ENCODE results near the gene COL15A1.
"Not testable (repeated sequence)": the region's sequence is repeated elsewhere in the genome, so short reads cannot be mapped to it uniquely, and the experiment has no call there.

COL15A1 gene

DNA sequence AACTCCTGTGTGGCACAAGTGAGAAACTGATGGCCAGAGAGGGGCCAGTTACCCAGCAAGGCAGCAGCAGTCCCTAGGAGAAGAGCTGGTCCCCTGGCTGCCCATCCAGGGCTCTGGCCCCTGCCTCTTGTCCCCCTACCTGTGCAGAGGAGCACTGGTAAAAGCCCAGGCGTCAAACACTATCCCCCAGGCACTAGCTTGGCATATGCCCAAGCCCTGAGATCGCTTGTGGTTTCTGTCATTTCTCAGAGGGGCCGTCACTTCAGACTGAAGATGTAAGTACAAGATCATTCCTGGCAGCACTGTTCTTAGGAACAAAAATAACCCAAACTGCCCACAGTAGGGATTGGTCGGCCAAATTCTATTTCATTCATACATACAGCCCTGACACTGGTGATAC, 53.9 kb downstream of the COL15A1 start:
- DNase-seq: no peak

DNA sequence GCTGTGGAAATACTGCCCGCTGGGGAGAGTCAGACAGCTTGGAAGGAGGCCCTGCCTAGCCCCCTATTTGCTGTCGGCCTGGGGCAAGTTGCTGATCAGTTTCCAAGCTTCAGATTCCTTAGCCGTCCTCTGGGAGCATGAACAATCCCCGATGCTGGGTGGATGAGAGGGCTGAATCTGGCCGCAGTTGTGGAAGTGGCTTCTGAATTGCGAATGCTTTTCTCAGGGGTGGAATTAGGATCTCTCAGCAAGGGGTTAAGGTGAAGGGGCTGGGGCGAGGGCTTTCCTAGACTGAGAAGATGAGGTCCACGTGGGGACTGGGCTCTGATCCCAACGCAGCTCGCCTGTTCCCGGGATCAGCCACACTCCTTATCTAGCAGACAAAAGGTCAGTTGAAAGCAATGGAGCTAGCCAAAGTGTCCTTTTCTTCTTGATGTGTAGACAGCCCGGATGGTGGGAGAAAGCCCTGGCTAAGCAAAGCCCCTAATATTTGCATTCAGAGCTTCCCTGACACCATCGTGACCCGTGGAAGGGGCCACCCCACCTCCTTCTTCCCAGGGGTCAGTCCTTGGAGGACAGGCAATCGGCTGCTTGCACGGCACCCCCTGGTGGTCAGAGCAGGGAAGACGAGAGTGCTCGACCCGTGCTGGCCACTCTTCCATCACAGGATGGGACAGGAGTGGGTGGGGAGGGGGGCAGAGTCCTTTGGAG, 54.9 kb downstream of the COL15A1 start:
- DNase-seq: peak; percentile 35

DNA sequence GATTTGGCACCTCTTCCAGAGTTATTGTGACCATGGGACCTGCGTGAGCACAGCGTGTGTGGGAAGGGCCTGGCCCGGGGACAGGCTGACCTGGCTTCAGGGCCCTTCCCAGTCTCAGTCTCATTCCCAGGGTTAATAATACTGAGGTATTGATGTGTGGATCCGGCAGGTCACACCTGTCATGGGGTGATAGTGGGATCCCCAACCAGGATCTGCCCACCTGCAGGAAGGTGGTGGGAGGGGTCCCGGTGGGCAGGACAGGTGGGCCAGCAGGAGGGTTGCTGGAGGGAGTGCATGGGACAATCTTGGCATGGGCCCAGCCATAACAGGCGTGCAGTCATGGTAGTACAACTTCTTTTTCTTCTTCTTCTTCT, 55.4 kb downstream of the COL15A1 start:
- DNase-seq: no peak

DNA sequence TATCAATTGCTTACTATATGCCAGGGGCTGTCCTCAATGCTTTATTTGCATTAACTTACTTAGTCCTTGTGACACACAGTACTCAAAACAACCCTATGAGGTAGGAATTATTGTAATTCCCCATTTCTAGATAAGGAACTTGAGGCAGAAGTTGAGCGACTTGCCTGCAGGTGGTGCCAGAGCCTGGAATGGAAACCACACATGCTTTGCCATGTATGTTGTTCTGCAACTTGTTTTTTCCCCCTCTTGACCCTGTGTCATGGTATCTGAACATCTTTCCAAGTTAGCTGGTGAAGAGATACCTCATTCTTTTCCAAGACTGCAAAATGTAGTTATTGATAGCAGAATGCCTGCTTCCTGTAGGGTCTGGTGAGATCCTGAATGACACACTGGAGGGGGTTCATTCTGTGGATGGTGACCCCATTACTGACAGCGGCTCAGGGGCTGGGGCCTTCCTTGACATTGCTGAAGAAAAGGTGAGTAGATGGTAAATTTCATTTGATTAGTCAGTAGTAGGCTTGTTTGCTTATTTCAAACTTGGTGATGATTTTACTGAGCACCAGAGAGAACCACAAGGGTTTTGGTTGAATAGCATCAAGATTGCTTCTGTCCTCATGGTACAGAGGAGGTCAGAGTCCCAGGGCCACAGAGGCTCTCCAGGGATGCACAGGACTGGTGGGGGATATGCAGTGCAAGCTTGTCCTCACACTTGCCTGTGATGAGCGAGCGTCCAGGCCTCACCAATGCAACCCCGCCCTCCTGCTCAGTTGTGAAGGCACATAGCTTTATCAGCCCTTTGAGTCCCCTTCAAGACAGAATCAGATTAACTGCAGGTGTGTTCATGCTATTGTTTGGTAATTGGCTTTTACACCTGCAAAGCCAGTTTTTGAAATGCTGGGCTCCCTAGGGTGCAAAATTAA, 57.0 kb downstream of the COL15A1 start:
- DNase-seq: peak; percentile 85

DNA sequence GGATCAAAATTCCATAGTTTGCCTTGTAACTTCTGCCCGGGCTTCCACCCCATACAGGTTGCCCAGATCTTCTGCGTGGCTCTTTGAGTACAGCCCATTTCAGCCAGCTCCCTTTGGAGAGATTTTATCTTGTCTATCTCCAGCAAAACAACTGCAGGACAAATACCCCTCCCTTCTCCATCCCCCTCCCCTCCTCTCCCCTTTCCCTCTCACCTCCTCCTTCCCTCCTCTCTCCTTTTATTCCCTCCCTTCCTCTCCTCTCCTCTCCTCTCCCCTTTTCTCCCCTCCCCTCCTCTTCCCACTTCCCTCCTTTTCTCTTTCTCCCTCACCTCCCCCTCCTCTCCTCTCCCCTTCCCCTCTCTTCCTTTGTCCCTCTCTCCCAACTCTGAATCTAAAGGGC, 58.2 kb downstream of the COL15A1 start:
- DNase-seq: no peak

DNA sequence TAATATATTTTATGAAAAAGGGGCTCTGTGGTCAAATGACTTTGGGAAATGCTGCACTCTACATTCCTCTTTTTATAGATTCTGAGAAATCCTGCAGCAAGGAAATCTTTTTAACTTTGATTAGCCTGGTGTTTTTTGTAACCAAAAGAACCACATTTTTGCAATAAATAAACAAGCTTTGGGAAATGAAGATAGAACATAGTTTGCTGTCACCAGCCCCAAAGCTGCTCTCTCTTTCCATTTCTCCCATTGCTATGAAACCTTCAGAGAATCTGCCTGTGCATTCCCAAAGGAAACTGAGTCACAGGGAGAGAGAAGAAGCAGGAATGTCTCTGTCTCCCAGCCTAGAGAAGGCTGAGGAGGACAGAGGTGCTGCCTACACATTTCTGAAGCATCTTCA, 59.0 kb downstream of the COL15A1 start:
- DNase-seq: no peak

DNA sequence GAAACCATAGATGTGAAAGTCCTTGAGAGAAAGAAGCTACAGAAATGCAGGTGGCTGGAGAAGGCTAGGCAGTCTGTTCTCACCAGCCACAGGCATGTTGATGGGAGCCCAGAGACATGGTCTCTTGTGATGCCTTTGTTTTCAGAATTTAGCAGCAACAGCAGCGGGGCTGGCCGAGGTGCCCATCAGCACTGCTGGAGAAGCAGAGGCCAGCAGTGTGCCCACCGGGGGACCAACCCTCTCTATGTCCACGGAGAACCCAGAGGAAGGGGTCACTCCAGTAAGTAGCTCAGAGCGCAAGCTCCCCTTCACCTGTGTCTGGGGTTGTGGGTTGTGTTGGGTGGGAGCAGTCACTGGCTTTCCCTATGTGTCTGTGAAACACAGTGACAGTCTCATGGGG, 59.6 kb downstream of the COL15A1 start:
- DNase-seq: no peak

DNA sequence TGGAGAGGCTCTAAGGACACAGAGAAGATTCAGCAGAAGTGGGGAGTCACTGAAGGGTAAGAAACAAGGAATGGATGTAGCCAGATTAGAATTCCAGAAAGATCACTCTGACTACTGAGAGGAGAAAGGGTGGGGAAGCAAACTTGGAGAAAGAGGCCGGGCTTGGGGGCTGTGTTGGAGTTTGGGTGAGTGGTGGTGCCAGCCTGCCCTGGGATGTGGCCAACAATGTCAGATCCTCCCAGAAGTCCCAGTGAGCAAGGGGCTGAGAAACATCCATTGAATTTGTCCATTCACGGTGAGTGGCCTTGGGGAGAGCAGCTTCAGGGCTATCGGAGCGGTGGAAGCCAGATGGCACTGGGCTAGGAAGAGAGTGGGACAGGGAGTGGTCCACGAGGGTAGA, 60.4 kb downstream of the COL15A1 start:
- no peak for DNase-seq

DNA sequence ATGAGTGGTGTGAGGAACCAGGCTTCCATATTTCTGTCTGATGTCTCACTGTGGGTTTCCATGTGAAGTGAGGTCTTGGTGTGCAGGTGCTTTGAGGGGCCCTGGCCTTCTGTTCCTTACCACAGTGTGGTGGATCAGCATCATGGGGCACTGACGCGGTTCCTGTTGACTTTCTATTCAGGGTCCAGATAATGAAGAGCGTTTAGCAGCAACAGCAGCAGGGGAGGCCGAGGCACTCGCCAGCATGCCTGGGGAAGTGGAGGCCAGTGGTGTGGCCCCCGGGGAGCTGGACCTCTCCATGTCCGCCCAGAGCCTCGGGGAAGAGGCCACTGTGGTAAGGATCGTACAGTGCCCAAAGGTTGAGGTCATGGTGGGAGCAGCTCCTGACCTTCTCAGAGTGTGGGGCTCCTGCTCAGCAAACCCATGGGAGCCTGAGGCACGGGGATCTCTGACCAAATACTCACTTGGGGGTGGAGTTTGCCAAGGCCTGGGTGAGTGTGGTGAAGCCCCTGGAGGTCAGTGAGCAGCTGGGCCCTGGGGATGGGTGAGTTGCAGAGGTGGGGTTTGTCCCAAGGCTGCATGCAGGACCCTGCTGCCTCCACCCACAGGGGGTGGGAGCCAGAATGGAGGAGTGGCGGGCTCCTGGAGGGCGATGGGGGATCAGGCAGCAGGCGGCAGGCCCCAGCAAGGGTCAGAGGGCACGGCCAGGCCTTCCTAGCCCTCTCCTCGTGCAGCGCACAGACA, 61.2 kb downstream of the COL15A1 start:
- no peak for DNase-seq

DNA sequence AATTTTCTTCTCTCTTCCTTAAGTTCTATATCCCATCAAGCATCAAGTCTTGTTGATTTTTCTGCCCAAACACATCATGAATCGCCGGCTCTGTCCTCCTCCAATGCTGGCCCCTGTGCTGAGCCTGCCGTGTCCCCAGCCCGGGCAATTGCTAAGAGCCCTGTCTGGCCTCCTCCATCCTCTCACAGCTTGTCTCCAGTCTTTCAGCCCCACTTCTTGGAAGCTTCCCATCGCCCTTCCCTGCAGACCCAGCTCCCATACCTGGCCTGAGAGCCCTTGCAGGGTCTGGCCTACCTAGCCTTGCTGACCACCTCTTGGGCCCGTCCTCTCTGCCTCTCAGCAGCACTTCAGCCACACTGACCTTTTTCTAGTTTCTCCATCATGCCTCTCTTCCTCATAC, 61.9 kb downstream of the COL15A1 start:
- DNase-seq: no peak

DNA sequence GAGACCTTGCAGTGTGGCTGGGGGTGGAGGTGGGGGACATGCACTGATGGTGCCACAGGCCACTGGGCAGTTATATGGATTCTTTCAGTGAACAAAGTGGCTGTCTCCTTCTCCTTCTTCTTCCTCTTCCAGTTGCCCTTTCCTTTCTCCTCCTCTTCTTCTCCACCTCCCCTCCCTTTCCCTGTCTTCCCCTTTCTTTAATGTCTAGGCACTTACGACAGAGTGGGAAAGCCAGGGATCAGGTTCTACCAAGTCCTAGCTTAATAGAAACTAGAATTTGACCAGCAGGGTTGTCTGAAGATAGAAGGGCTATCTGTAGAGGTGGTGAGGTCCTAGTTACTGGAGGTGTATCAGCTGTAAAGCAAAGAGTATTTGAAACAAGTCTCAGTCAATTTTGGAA, 62.8 kb downstream of the COL15A1 start:
- no peak for DNase-seq

DNA sequence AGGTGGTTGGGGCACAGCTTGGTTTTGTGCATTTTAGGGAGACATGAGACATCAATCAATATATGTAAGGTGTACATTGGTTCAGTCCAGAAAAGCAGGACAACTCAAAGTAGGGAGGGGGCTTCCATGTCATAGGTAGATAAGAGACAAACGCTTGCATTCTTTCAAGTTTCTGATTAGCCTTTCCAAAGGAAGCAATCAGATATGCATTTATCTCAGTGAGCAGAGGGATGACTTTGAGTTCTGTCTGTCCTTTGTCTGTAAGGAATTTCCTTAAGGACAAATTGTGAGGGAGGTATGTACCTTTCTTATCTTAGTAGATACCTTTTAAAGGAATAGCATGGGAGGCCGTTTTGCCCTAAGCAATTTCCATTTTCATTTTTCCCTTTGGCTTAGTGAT, 63.3 kb downstream of the COL15A1 start:
- DNase-seq: no peak

DNA sequence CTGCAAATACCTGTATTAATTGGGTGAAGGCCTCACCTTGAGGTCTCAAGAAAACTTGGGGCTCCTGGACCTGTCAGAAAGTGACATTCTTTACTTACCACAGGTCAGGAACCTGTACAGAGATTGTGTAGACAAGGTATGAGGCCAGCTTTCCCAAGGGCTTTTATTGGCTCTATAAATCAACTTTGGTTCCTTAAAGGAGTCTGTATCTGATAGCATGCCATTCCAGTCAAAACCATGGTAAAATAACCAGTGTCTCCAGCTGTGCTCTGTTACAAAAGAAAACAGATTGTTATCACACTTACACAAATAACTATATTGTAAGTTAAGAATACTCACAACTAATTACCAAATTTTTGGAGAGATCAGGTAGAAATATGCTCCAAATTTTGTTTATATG, 64.5 kb downstream of the COL15A1 start:
- no peak for DNase-seq

DNA sequence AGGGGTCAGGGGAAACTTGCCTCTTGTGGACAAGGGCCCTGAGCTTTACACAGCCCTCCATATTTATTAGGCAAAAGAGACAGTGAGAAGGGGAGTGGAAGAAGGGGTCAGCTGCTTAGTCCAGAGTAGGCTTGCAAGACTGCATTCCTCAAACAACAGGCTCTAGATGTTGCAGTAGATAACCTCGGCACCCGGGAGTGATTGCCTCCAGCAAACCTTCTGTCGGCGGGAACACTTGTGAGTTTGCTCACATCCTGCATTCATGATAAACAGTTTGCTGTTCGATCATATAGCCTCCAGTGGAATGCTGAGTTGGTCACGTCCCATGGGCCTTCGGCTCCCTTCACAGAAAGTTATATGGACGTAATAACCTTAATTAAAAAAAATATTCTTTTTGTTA, 66.7 kb downstream of the COL15A1 start:
- DNase-seq: not testable (repeated sequence)

DNA sequence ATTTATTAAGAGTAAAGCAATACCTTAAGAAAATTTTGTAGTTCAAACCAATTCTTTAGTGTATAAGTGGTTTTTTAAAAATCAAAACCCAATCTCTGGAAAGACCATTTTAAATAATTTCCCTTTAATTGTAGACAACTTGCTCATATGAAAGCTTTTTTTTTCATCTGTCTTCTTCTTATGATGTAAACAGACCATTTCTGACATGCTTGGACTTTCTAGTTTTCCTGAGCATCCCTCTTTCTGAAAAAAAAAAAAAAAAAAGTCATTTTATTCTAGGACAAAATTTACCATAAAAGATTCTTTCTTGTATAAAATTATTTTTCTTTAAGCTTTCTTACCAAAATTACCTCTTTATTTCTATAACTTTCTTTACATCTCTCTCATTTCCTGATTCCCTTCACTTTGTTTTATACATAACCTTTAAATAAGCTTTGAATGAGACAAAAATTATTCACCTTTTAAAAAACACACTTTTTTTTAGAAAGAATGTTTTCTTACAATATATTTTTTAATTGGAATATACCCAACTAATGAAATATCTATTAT, 67.5 kb downstream of the COL15A1 start:
- DNase-seq: peak; percentile 16

DNA sequence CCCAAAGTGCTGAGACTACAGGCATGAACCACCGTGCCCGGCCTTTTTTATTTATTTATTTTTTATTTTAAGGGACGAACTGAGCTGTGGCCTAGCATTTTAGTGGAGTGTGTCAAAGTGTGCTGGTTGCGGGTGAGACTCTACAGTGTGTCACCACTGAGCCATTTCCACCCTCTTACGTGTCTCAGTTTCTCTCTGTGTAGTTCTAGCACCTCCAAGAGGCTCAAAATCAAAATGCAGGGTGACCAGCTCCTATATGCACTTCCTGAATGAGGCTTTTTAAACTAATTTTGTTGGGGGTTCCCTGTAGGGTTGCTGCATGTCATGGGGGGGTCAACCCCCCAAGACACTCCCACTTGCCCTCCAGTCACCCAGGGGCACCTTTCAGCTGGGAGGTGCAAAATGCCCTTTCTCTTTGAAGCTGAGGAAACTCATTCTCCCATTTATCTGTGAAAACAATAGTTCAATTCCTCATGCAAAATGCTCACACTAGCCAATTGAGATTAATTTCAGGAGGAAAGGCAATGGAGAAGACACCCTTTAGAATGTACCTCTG, 69.3 kb downstream of the COL15A1 start:
- no peak for DNase-seq

DNA sequence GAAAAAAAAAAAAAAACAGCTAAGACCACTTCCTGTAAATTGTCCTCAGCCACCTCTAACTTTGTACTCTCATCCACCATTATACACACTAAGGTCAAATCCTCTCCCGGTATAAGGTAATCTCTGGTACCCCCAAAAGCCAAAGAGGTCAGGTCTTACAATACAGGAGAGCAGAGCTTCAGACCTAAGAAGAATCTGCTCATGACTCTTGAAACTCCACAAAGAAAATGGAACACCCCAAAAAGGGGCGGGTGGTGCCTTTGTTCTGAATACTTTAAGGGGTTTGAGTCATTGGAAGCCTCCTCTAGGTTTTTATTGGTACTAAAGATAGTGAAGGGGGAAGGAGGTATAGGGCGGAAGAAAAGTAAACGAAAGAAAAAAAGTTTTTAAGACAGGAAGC, 69.8 kb downstream of the COL15A1 start:
- no peak for DNase-seq

DNA sequence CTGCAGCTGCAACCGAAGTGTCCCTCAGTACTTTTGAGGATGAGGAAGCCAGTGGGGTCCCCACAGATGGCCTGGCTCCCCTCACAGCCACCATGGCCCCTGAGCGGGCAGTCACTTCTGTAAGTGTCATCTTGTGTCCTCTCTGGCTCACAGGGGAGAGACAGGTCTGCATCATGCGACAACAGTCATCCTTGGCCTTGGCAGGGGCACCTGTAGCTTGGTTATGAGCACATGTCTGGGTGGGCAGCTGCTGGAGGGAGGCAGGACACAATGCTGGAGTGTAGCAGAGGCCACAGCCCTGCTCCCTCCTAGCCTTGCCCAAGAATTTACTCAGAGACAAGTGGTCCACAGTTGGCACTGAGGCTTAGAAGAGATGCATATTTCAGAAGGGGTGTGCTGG, 71.7 kb downstream of the COL15A1 start:
- no peak for DNase-seq

DNA sequence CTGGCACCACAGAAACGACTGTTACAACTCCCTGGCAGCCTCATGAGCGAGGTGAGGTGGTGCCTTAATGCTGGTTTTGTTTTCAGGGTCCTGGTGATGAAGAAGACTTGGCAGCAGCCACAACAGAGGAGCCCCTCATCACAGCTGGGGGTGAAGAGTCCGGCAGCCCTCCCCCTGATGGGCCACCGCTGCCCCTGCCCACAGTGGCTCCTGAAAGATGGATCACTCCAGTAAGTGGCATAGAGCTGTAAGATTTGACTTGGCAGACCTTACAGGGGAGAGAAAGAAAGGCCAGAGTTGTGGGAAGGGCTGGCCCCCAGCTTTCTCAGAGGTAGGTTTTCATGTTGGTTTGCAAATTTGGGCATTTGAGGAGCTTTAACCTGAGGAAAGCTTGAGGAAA, 72.2 kb downstream of the COL15A1 start:
- no peak for DNase-seq

DNA sequence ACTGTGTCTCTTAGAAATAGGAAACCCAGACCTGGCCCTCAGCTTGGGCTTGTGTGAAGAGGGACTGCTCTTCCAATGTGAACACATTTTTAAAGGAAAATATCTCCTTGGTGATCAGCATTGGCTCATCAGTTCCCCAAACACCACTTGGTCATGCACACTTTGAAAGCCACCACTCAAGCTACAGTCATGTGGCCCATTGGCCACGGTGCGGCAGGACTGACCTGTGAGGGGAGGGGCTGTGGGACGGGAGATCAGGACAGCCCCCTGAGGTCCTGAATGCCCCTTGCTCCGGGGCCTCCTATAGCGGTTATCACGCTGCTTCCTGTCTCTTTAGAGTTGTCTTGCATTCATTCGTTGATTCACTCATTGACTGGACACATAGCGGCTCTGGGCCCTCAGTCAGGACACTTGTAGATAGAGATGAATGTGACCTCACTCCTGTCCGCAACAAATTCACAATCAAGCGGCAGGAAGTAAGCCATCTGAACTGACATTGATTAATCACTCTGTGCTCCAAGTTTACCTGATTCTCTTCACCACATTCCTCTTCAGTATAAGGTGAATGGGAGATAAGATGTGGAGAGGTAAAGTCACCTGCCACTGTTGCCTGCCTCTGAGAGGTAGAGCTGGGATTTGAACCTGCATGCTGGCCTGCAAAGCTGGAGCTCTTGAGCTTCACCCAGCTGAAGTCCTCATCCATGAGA, 73.1 kb downstream of the COL15A1 start:
- no peak for DNase-seq

DNA sequence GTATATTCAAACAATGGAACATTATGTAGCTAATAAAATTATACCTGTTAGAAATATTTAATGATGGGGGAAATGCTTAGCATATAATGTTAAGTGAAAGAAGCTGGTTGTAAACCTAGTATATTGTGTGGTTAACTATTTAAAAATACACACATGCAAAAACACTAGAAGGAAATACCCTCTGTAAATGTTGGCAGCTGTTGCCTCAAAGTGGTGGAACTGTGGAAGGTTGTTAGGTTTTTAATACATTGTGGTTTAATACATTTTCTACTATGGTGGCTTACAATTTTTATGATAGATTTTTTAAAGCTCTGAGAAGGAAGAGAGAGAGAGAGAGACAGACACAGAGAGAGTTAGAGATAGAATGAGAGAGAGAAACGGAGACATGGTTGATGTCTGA, 74.9 kb downstream of the COL15A1 start:
- no peak for DNase-seq

All from NCI-H146 (cell line).